Esophagus squamous epithelium (tissue), 4 donors: Measurements from ENCODE around the gene LRRC38.

ENCODE experiments used
- POLR2A ChIP-seq, 4 donors: fragments of 450-650 bp; IDR thresholded peaks; one replicate each; pipeline ENCODE4 v1.6.1; 2017; ENCODE audit warnings: antibody characterized with exemption in 4 of 4, mild to moderate bottlenecking in 4 of 4, moderate library complexity in 3 of 4
- TF ChIP-seq, protein P1 (sequence below), 6 experiments: fragments of 450-650 bp in 4 of 6; fragments of 200-600 bp in 2 of 6; sonication (generic) in 2 of 6; IDR thresholded peaks; one replicate each; pipeline ENCODE4 v1.5.1; 2016 to 2019; ENCODE audit warnings: antibody characterized with exemption in 6 of 6, mild to moderate bottlenecking in 4 of 6, moderate library complexity in 4 of 6

- TF ChIP-seq, protein P1, sequence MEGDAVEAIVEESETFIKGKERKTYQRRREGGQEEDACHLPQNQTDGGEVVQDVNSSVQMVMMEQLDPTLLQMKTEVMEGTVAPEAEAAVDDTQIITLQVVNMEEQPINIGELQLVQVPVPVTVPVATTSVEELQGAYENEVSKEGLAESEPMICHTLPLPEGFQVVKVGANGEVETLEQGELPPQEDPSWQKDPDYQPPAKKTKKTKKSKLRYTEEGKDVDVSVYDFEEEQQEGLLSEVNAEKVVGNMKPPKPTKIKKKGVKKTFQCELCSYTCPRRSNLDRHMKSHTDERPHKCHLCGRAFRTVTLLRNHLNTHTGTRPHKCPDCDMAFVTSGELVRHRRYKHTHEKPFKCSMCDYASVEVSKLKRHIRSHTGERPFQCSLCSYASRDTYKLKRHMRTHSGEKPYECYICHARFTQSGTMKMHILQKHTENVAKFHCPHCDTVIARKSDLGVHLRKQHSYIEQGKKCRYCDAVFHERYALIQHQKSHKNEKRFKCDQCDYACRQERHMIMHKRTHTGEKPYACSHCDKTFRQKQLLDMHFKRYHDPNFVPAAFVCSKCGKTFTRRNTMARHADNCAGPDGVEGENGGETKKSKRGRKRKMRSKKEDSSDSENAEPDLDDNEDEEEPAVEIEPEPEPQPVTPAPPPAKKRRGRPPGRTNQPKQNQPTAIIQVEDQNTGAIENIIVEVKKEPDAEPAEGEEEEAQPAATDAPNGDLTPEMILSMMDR (IDR thresholded peaks at IDR 0.05), result no peak
- no peak for TF ChIP-seq POLR2A (IDR thresholded peaks at IDR 0.05)
These were observed 33.0 kb upstream of the LRRC38 start for GRCh38 chr1:13546791-13547190.
